GM12891 (cell line): ENCODE results near the gene DOCK6.

ENCODE experiments used
- POLR2A ChIP-seq: IDR thresholded peaks from 2 replicates; pipeline ENCODE4 v1.6.1; 2011; ENCODE audit warnings: low read depth, low read length, control low read depth
- POLR2AphosphoS5 ChIP-seq: IDR thresholded peaks from 2 replicates; pipeline ENCODE4 v1.6.1; 2011; ENCODE audit warnings: low read depth, low read length, control low read depth
- SPI1 ChIP-seq: IDR thresholded peaks from 2 replicates; pipeline ENCODE4 v1.6.1; 2011; ENCODE audit warnings: low read depth, low read length, control low read depth
- TAF1 ChIP-seq: IDR thresholded peaks from 2 replicates; pipeline ENCODE4 v1.6.1; 2011; ENCODE audit warnings: low read depth, low read length, control low read depth

DNA sequence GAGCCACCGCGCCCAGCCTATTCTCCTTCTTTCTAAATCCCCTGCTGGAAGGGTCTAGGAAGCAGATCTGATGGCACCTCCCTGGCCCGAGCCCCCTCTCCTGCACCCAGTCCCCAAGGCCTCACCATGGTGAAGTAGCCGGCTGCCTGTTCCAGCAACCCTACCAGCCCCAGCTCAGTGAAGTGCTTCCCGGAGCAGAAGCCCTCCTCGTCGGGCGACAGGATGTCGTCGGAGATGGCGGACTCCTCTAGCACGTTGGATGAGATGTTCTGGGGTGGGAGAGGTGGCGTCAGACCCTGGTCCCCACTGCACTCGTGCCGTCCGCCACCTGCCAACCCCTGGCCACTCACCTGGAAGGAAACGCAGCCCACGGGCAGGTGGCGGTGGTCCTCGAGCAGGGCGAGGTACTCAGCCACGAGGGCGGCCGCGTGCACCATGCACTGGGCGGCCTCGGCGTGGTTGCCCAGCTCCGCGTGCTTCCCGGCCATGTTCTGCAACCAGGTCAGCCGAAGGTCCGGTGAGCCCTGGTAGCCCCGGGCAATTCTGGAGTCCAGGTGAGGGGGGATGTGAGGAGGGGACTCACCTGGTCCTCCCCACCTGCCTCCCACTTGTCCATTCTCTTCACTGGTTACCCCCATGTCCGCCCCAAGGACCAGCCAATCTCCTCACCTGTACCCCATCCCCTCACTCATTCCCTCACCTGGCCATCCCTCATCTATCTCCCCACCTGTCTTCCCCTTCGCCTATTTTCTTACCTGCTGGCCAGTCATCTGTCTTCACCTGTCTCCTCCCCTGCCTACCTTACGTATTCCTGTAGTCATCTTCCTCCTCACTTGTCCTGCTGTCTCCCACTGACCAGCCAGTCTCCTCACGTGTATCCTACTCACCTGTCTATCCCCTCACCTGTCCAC is 53.5 kb downstream of the DOCK6 start:
- TF ChIP-seq POLR2A (no peak), TAF1 (no peak), SPI1 (no peak), POLR2AphosphoS5 (no peak)
